IMR-90 (cell line): ENCODE measurements around the gene HYAL2. TPM values are rescaled to one million over a fixed set of nuclear protein-coding genes. Genes with fewer than 3 reads are reported as not detected.

Experiments
- ATAC-seq: fragments of 200-7000 bp; cut with Tn5 transposase; 2 replicates; pipeline ENCODE4 v1.9.1; 2020; ENCODE audit warnings: low read depth, mild to moderate bottlenecking, moderate library complexity
- BruUV-seq: library from RNA; stranded (reverse); fragments of 400-500 nt; replicated peaks from 2 replicates; lab custom pipeline; 2021; lab: Mats Ljungman, UMichigan
- CTCF ChIA-PET: fragments of 300-600 bp; formaldehyde crosslinking; extraction: SDS; loops from one replicate; lab custom pipeline; 2021; ENCODE audit warnings: antibody characterized with exemption; lab: Yijun Ruan, JAX
- POLR2A ChIA-PET: fragments of 300-600 bp; sonication (Branson Sonifier 250); formaldehyde crosslinking; loops from one replicate; lab custom pipeline; 2022; ENCODE audit warnings: antibody characterized with exemption; ENCODE audit not compliant: unreplicated experiment; lab: Charles Lee
- DNase-seq: peaks from one replicate; pipeline ENCODE4 v3.0.0; 2013
- H2AFZ ChIP-seq: replicated peaks from 2 replicates; pipeline ENCODE3; 2013; ENCODE audit warnings: low read length, mild to moderate bottlenecking; ENCODE audit not compliant: poor library complexity
- H2AK5ac ChIP-seq: 2 replicates; pipeline ENCODE4 v1.6.1; 2013; ENCODE audit warnings: low read depth, low read length, inconsistent platforms
- H2AK9ac ChIP-seq: replicated peaks from 2 replicates; pipeline ENCODE3; 2013; ENCODE audit warnings: mild to moderate bottlenecking, low read depth, low read length, moderate library complexity; ENCODE audit not compliant: poor library complexity
- H2BK120ac ChIP-seq: 2 replicates; pipeline ENCODE4 v1.6.1; 2013; ENCODE audit warnings: low read depth, low read length, inconsistent platforms
- H2BK15ac ChIP-seq: 3 replicates; pipeline ENCODE4 v1.6.1; 2013; ENCODE audit warnings: low read depth, low read length, inconsistent platforms
- H2BK20ac ChIP-seq: 2 replicates; pipeline ENCODE4 v1.6.1; 2013; ENCODE audit warnings: low read depth, mild to moderate bottlenecking, inconsistent platforms, low read length, moderate library complexity
- H2BK5ac ChIP-seq: 2 replicates; pipeline ENCODE4 v1.6.1; 2013; ENCODE audit warnings: mild to moderate bottlenecking, low read depth, low read length, inconsistent platforms; ENCODE audit not compliant: poor library complexity, severe bottlenecking
- H3K14ac ChIP-seq: replicated peaks from 2 replicates; pipeline ENCODE4 v1.6.1; 2013; ENCODE audit warnings: low read depth, low read length, inconsistent platforms
- H3K18ac ChIP-seq: 2 replicates; pipeline ENCODE4 v1.6.1; 2013; ENCODE audit warnings: low read depth, low read length, control low read depth
- H3K23ac ChIP-seq: 2 replicates; pipeline ENCODE4 v1.6.1; 2013; ENCODE audit warnings: low read depth, low read length, inconsistent platforms
- H3K27ac ChIP-seq: 2 replicates; pipeline ENCODE4 v1.5.1; 2013; ENCODE audit warnings: mild to moderate bottlenecking, control low read depth, low read length; ENCODE audit not compliant: insufficient read depth
- H3K27me3 ChIP-seq: 2 replicates; pipeline ENCODE4 v1.6.1; 2013; ENCODE audit warnings: low read length; ENCODE audit not compliant: control insufficient read depth, insufficient read depth
- H3K36me3 ChIP-seq: 2 replicates; pipeline ENCODE4 v1.6.1; 2013; ENCODE audit warnings: low read length, mixed read lengths; ENCODE audit not compliant: control insufficient read depth, insufficient read depth
- H3K4ac ChIP-seq: 2 replicates; pipeline ENCODE4 v1.6.1; 2013; ENCODE audit warnings: low read depth, low read length, inconsistent platforms
- H3K4me1 ChIP-seq: 2 replicates; pipeline ENCODE4 v1.6.1; 2013; ENCODE audit warnings: low read length, mixed read lengths; ENCODE audit not compliant: control insufficient read depth, insufficient read depth
- H3K4me2 ChIP-seq: 2 replicates; pipeline ENCODE4 v1.6.1; 2013; ENCODE audit warnings: low read depth, mild to moderate bottlenecking, control low read depth, low read length, moderate library complexity
- H3K4me3 ChIP-seq: 2 replicates; pipeline ENCODE4 v1.5.1; 2013; ENCODE audit warnings: low read depth, mild to moderate bottlenecking, control low read depth, low read length, moderate library complexity; ENCODE audit not compliant: insufficient read depth
- H3K56ac ChIP-seq: 2 replicates; pipeline ENCODE4 v1.6.1; 2013; ENCODE audit warnings: low read length, inconsistent platforms; ENCODE audit not compliant: insufficient read depth; ENCODE audit errors: extremely low read depth
- H3K79me1 ChIP-seq, 2 experiments: 2 replicates each; pipeline ENCODE4 v1.6.1; 2013; ENCODE audit warnings: low read length in 2 of 2, inconsistent platforms in 1 of 2, low read depth in 1 of 2
- H3K9ac ChIP-seq: 2 replicates; pipeline ENCODE4 v1.6.1; 2013; ENCODE audit warnings: low read depth, low read length, control low read depth
- H3K9me1 ChIP-seq: 2 replicates; pipeline ENCODE4 v1.6.1; 2013; ENCODE audit warnings: low read length, inconsistent platforms; ENCODE audit not compliant: insufficient read depth
- H3K9me3 ChIP-seq: 2 replicates; pipeline ENCODE4 v1.6.1; 2013; ENCODE audit warnings: low read length; ENCODE audit not compliant: control insufficient read depth, insufficient read depth
- H4K20me1 ChIP-seq: 2 replicates; pipeline ENCODE4 v1.6.1; 2013; ENCODE audit warnings: low read length, inconsistent platforms; ENCODE audit not compliant: insufficient read depth
- H4K5ac ChIP-seq: 2 replicates; pipeline ENCODE4 v1.6.1; 2013; ENCODE audit warnings: mild to moderate bottlenecking, low read depth, low read length, control low read depth
- H4K8ac ChIP-seq, 2 experiments: 2 replicates each; pipeline ENCODE4 v1.6.1; 2013; ENCODE audit warnings: low read depth in 2 of 2, low read length in 2 of 2, control low read depth in 1 of 2, inconsistent platforms in 1 of 2
- H4K91ac ChIP-seq: 2 replicates; pipeline ENCODE4 v1.6.1; 2013; ENCODE audit warnings: low read depth, low read length, inconsistent platforms; ENCODE audit not compliant: insufficient read depth
- BHLHE40 ChIP-seq: fragments of 150-350 bp; IDR thresholded peaks from 2 replicates; pipeline ENCODE4 v1.6.1; 2016; ENCODE audit warnings: mild to moderate bottlenecking, low read depth, low read length
- CEBPB ChIP-seq: IDR thresholded peaks from 2 replicates; pipeline ENCODE4 v1.6.1; 2012; ENCODE audit warnings: low read depth, low read length, improper control_type of control experiment
- CHD1 ChIP-seq: IDR thresholded peaks from 2 replicates; pipeline ENCODE4 v1.6.1; 2012; ENCODE audit warnings: low read depth, low read length, improper control_type of control experiment
- FOS ChIP-seq: fragments of 150-350 bp; IDR thresholded peaks from 2 replicates; pipeline ENCODE4 v1.6.1; 2016; ENCODE audit warnings: low read depth, low read length
- MAFK ChIP-seq: IDR thresholded peaks from 2 replicates; pipeline ENCODE4 v1.6.1; 2012; ENCODE audit warnings: low read depth, low read length, improper control_type of control experiment
- MAZ ChIP-seq: IDR thresholded peaks from 2 replicates; pipeline ENCODE4 v1.6.1; 2012; ENCODE audit warnings: low read depth, mild to moderate bottlenecking, low read length, improper control_type of control experiment, moderate library complexity, borderline replicate concordance
- NFE2L2 ChIP-seq: fragments of 150-350 bp; IDR thresholded peaks from 2 replicates; pipeline ENCODE4 v1.6.1; 2016; ENCODE audit warnings: low read depth, mild to moderate bottlenecking, low read length
- POLR2A ChIP-seq: IDR thresholded peaks from 2 replicates; pipeline ENCODE4 v1.6.1; 2012; ENCODE audit warnings: mild to moderate bottlenecking, low read depth, low read length
- RAD21 ChIP-seq: IDR thresholded peaks from 2 replicates; pipeline ENCODE4 v1.6.1; 2012; ENCODE audit warnings: low read length, improper control_type of control experiment
- RCOR1 ChIP-seq: IDR thresholded peaks from 2 replicates; pipeline ENCODE4 v1.6.1; 2012; ENCODE audit warnings: mild to moderate bottlenecking, low read length, improper control_type of control experiment; ENCODE audit not compliant: insufficient replicate concordance
- RFX5 ChIP-seq: IDR thresholded peaks from 2 replicates; pipeline ENCODE4 v1.8.0; 2012; ENCODE audit warnings: low read depth, mild to moderate bottlenecking, low read length, moderate library complexity
- SMC3 ChIP-seq: fragments of 150-350 bp; IDR thresholded peaks from 2 replicates; pipeline ENCODE4 v1.6.1; 2016; ENCODE audit warnings: low read depth, mild to moderate bottlenecking, antibody characterized with exemption, low read length, moderate library complexity
- WGBS, 2 experiments: methylation state at CpG; one replicate each; pipeline versions ENCODE4 v1.1.5 to v1.1.7; 2013; ENCODE audit warnings: missing lambda C conversion rate in 2 of 2; ENCODE audit not compliant: insufficient read length in 1 of 2; ENCODE audit errors: extremely low coverage in 2 of 2; 5-methylcytosine and 5-hydroxymethylcytosine counted together
- dilution Hi-C: fragments of 300-500 bp; cut with HindIII; formaldehyde crosslinking; loops from one replicate; pipeline ENCODE4 v1.14.3; 2018; ENCODE audit warnings: low sequenced_read_pairs; ENCODE audit not compliant: unreplicated experiment
- in situ Hi-C: fragments of 300-500 bp; cut with MboI; formaldehyde crosslinking; loops from 3 replicates; pipeline ENCODE4 v1.14.3; 2019; ENCODE audit warnings: low sequenced_read_pairs, inconsistent platforms, mixed read lengths
- intact Hi-C: fragments of 100-400 bp; cut with micrococcal nuclease; formaldehyde crosslinking; loops from 2 replicates; pipeline ENCODE4 v1.10.0; 2022
- polyA plus RNA-seq, 3 experiments: library from polyadenylated mRNA; depleted of rRNA; stranded (reverse); fragments of >200 nt; gene quantifications; 2 replicates each; pipeline ENCODE4 v1.2.3, GENCODE V29; 2012; ENCODE audit warnings: low replicate concordance in 1 of 3
- total RNA-seq: library from RNA; depleted of rRNA; stranded (reverse); fragments of >200 nt; gene quantifications from 2 replicates; pipeline ENCODE4 v1.2.3, GENCODE V29; 2012
- TF ChIP-seq, protein P1 (sequence below): fragments of 150-350 bp; IDR thresholded peaks from 2 replicates; pipeline ENCODE4 v1.6.1; 2017; ENCODE audit warnings: mild to moderate bottlenecking, antibody characterized with exemption, low read length, low read depth
- TF ChIP-seq, protein P2 (sequence below): conservative IDR thresholded peaks from 2 replicates; pipeline ENCODE4 v1.5.1; 2012; ENCODE audit warnings: mild to moderate bottlenecking, low read depth, low read length, improper control_type of control experiment
- TF ChIP-seq, protein P3 (sequence below): fragments of 150-350 bp; IDR thresholded peaks from 2 replicates; pipeline ENCODE4 v1.6.1; 2016; ENCODE audit warnings: low read depth, mild to moderate bottlenecking, low read length, moderate library complexity, borderline replicate concordance

Gene HYAL2
- total and polyA plus RNA-seq, 2 of the 4 experiments (the other 2 are of a cell fraction): 56.8 to 104 TPM

DNA sequence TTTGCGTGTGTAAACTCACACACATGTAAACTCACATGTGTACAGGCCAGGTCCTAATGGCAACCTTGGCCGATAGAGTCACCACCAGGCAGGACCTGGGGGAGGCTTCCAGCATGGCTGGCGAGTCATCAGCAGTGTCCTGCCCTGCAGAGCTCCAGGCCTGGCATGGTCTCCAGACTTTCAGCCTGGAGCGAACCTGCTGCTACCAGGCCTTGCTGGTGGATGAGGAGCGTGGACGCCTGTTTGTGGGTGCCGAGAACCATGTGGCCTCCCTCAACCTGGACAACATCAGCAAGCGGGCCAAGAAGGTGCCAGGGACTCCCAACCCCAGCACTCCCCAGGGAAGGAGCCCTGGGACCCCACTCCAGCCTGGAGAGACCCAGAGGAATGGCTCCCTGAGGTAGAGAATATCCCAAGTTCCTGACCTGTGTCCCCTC lies 52.5 kb downstream of the HYAL2 start:
- peak; percentile 21 for ATAC-seq
- dilution Hi-C loops: no loop called here
- Histone ChIP-seq H2AK5ac (peak overlapping the region; percentile 98), H3K9me3 (no peaks in the 10 kb centered on the region), H3K4me2 (peak overlapping the region; percentile 71), H2AK9ac (peak overlapping the region; percentile 95), H2BK120ac (peak overlapping the region; percentile 95), H4K5ac (peak overlapping the region; percentile 79), H3K14ac (peak overlapping the region; percentile 92), H2BK5ac (peak overlapping the region; percentile 83), H3K9ac (peak overlapping the region; percentile 77), H2BK20ac (peak overlapping the region; percentile 88), H3K18ac (peak overlapping the region; percentile 68), H3K79me1 (peaks cover 3 to 43% of the 10 kb centered on the region in 2 experiments; a peak in 3 of 4 replicates), H3K56ac (no peak overlapping the region), H3K27me3 (no peaks in the 10 kb centered on the region), H4K20me1 (no peaks in the 10 kb centered on the region), H4K8ac (peak overlapping the region; percentile 56 to 94), H4K91ac (peak overlapping the region; percentile 91), H3K36me3 (peaks cover 6% of the 10 kb centered on the region; the same call in 1 of the 2 replicates), H3K4me1 (peaks cover 56% of the 10 kb centered on the region), H2BK15ac (peak overlapping the region; percentile 67; the same call in 2 of the 3 replicates), H3K27ac (peak overlapping the region; percentile 80), H2AFZ (peak overlapping the region; percentile 71), H3K23ac (peak overlapping the region; percentile 85; the same call in 1 of the 2 replicates), H3K4ac (peak overlapping the region; percentile 98), H3K4me3 (peak overlapping the region; percentile 23; the same call in 1 of the 2 replicates), H3K9me1 (peaks cover 37% of the 10 kb centered on the region)
- ChIA-PET CTCF (interaction anchor here (1.3 to 2.2 kb wide), 2 partner anchors 10 to 43 kb away, joined by 4 to 7 read pairs; no protein-coding TSS in a partner anchor), POLR2A (no interaction called here)
- in situ Hi-C loops: loop anchor here (5.0 kb wide), 2 partner anchors 43 to 78 kb away; partner anchors contain the start of gene GNAT1
- 80% methylated on average over 1 of the region's 8 CpGs; no CpG with 5 or more reads in 1 of the 2 experiments for WGBS, 2 experiments
- peak; percentile 63 for DNase-seq
- BruUV-seq: no TSS peak
- intact Hi-C loops: no loop called here
- TF ChIP-seq CEBPB (no peak), MAZ (peak; percentile 52; the same call in 1 of the 2 replicates), BHLHE40 (no peak), SMC3 (peak; percentile 22; the same call in 1 of the 2 replicates), RAD21 (no peak), FOS (peak; percentile 57), NFE2L2 (no peak), POLR2A (no peak), CHD1 (no peak), RFX5 (no peak), RCOR1 (no peak), MAFK (no peak)
- TF ChIP-seq, protein P1, sequence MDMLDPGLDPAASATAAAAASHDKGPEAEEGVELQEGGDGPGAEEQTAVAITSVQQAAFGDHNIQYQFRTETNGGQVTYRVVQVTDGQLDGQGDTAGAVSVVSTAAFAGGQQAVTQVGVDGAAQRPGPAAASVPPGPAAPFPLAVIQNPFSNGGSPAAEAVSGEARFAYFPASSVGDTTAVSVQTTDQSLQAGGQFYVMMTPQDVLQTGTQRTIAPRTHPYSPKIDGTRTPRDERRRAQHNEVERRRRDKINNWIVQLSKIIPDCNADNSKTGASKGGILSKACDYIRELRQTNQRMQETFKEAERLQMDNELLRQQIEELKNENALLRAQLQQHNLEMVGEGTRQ: no peak
- TF ChIP-seq, protein P2, sequence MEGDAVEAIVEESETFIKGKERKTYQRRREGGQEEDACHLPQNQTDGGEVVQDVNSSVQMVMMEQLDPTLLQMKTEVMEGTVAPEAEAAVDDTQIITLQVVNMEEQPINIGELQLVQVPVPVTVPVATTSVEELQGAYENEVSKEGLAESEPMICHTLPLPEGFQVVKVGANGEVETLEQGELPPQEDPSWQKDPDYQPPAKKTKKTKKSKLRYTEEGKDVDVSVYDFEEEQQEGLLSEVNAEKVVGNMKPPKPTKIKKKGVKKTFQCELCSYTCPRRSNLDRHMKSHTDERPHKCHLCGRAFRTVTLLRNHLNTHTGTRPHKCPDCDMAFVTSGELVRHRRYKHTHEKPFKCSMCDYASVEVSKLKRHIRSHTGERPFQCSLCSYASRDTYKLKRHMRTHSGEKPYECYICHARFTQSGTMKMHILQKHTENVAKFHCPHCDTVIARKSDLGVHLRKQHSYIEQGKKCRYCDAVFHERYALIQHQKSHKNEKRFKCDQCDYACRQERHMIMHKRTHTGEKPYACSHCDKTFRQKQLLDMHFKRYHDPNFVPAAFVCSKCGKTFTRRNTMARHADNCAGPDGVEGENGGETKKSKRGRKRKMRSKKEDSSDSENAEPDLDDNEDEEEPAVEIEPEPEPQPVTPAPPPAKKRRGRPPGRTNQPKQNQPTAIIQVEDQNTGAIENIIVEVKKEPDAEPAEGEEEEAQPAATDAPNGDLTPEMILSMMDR: no peak
- TF ChIP-seq, protein P3, sequence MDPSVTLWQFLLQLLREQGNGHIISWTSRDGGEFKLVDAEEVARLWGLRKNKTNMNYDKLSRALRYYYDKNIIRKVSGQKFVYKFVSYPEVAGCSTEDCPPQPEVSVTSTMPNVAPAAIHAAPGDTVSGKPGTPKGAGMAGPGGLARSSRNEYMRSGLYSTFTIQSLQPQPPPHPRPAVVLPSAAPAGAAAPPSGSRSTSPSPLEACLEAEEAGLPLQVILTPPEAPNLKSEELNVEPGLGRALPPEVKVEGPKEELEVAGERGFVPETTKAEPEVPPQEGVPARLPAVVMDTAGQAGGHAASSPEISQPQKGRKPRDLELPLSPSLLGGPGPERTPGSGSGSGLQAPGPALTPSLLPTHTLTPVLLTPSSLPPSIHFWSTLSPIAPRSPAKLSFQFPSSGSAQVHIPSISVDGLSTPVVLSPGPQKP: no peak
